Stimulated activated CD8-positive, alpha-beta memory T cell treated with anti-CD3 and anti-CD28 coated beads, Interleukin-12 subunit alpha, Interleukin-12 subunit beta, amount 100 ng/mL, for 24 hours (primary cell): ENCODE measurements around the gene NPPB.
"Not testable (repeated sequence)": the region's sequence is repeated elsewhere in the genome, so short reads cannot be mapped to it uniquely, and the experiment has no call there.

Experiments used
- DNase-seq: peaks from one replicate; pipeline ENCODE4 v3.0.0-alpha.2; 2020; ENCODE audit errors: extremely low read depth

Gene NPPB

GRCh38 chr1:11858613-11858967, at the start of gene NPPB:
Gene NPPB (minus strand): TSS chr1:11858945. CDS start chr1:11858833, 112 bp downstream.
- no peak for DNase-seq

DNA sequence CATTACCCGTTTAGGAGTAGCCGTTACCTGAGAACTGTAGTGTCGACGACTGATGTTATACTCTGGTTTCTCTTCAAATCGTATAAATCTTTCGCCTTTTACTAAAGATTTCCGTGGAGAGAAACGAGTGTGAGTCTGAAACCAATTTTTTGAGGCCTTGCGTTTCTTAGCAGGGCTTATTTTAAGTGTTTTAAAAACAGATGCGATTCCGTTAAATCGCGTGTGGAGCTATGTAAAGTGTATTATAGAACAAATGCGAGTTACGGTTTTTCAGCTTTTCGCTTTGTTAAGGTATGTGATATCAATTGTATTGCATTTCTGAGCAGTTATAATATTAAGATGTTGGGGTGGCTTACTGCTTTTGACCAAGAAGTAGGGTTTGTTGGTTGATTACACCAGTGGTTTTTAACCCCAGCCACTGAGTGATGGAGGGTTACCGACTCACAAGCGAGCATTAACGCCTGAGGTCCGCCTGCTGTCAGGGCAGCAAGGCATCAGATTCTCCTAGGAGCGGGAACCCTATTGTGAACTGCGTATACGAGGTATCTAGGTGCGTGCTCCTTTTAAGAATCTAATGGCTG, 49.4 kb upstream of the NPPB start:
- DNase-seq: no peak

GRCh38 chr1:11907275-11908094, 48.7 kb upstream of the NPPB start:
- DNase-seq: peak; percentile 62

GRCh38 chr1:11906870-11907269, 48.1 kb upstream of the NPPB start:
- no peak for DNase-seq

DNA sequence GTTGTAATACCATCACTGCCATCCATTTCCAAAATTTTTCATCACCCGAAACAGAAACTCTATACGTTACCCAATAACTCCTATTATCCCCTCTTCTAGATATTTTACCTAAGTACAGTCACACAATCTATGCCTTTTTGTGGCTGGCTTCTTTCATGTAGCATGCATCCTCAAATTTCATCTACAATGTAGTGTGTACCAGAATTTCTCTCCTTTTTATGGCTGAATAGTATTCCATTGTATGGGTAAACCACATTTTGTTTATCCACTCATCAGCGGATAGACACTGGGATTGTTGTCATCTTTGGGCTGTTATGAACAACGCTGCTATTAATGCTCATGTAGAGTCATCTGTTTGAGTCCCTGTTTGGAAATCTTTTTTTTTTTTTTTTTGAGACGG, 46.2 kb upstream of the NPPB start:
- DNase-seq: no peak

DNA sequence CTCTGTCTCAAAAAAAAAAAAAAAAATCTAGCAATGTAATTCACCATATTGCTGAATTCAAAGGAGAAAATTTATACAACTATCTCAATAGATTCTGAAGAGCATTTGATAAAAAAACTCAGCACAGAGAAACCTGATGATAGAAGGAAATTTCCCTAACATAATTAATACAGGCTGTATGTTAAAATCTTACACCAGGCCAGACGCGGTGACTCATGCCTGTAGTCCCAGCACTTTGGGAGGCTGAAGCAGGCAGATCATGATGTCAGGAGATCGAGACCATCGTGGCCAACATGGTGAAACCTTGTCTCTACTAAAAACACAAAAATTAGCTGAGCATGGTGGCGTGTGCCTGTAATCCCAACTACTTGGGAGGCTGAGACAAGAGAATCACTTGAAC, 45.4 kb upstream of the NPPB start:
- DNase-seq: not testable (repeated sequence)

GRCh38 chr1:11903210-11903609, 44.5 kb upstream of the NPPB start:
- no peak for DNase-seq

- DNase-seq: not testable (repeated sequence)
These were observed 42.7 kb upstream of the NPPB start for GRCh38 chr1:11901446-11901845.

DNA sequence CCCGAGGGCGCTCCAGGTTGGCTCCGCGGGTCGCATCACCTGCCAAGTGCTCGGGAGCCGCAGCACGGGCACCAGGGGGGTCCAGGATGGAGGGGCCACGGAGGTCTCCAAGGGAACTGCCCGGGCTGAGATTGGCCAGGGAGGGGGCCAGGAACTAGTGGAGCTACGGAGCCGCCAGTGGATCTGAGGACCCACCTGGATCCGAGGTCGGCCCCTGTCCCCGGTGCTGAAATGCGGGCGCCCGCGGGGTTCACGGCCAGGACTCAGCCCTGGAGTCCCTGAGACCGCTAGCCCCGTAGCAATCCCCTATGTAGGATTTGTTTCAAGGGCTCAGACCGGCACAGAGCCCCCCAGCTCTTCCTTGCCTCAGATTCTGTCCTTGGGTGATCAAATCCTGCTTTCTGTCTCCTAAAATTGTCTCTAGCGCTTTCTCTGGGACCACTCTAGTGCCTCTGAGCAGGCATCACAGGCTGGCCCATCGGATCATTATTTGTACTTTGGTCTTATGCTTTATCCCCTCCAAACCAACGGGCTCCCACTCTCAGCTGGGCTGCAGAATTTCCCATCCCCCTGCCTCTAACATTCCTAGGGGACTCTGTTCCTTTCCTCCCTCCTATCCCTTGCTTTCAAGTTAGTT, 40.2 kb upstream of the NPPB start:
- no peak for DNase-seq

DNA sequence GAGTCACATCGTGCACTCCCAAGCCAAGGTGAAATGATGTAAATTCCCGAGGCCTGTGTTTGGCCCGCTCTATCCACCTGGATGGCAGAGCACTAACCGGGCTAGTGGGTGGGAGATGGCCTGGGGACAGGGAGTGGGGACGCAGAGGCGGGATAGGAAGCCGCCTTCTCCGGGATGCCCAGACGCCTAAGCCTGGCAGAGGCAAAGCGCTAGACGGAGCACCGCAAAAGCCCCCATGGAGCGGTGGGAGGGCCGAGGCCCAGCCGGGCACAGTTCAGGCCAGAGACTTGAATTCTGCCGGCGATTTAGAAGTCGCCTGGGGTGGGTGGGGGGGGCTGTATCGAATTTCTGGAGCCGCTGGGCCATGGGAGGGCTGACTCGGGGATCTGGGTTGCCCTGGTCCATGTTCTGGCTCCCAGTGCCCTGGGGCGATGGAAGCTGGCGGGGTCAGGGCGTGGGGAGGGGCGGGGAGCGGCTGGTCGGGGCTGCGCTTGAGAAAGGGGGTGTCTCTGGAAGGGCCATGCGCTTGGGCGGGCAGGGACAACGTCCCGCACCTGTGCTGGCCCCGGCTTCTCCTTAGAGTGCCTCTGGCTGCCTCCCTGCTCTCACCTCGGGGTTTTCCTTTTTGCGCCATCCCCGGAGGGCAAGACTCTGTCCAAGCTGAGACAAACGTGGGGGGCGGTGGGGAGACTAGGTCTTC, 39.5 kb upstream of the NPPB start:
- no peak for DNase-seq

- not testable (repeated sequence) for DNase-seq
These were observed 35.8 kb upstream of the NPPB start for GRCh38 chr1:11894501-11894900.

GRCh38 chr1:11893907-11894251, 35.1 kb upstream of the NPPB start:
- DNase-seq: peak; percentile 33

DNA sequence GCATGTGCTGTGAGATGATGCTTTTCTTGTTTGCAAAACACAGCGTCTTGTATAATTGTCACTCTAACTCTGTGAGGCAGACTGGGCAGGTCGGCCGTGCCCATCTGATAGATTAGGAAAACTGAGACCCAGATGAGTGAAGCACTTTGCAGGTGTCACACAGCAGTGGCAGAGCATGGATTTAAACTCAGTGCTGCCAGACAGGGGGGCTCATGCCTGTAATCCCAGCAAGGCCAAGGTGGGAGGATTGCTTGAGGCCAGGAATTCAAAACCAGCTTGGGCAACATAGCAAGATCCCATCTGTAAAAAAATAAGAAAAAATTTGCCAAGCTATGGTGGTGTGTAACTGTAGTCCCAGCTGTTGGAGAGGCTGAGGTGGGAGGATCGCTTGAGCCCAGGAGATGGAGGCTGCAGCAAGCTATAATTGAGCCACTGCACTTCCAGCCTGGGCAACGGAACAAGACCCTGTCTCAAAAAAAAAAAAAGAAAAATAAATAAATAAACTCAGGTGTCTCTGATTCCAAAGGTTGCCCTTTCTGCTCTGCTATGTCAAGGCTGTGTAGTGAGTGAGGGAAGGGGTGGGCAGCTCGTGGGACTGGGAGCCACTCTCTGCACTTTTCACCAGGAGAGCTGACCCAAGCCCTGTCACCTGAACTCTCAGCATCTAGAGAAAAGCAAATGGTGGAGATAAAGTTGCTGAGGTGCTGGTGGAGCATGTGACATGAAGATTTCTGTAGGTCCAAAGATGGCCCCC, 32.9 kb upstream of the NPPB start:
- no peak for DNase-seq

DNA sequence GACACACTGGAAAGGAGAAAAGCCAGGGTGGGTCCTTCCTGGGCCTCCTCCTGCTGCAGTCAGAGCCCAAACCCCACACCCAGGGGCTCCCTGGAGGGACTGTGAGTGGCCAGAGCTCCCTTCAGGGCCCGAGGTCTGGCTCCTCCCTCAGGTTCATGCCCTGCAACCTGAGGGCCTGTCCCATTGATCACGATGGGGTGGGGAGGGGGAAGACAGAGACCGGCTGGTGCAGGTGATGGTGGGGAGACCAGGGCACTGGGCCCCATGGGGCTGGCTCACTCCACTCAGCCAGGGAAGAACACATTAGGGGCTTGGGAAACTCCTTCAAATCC, 30.1 kb upstream of the NPPB start:
- no peak for DNase-seq

DNA sequence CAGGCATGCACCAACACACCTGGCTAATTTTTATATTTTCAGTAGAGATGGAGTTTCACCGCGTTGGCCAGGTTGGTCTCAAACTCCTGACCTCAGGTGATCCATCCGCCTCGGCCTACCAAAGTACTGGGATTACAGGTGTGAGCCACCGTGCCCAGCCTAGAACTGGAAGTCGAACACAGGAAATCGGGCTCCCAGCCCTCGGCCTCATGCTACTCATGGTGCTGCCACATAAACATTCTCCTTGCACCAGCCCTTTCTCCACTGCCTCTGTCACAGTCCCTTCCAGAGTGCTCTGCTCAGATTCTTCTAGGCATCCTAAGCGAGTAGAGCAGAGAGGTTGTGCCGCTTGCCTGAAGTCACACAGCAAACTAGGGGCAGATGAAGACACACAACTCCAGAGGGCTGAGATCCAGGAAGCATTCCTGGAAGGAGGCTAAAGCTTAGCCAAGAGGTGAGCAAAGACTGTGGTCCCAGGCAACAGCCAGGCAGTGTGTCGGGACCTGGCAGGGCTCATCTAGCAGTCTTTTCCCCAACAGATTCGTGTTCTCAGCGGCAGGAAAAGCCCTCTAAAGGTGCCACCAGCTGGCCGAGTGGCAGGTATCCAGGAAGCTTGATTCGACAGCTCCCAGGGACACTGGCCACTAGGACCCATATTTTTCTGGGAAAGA, 29.6 kb upstream of the NPPB start:
- no peak for DNase-seq

DNA sequence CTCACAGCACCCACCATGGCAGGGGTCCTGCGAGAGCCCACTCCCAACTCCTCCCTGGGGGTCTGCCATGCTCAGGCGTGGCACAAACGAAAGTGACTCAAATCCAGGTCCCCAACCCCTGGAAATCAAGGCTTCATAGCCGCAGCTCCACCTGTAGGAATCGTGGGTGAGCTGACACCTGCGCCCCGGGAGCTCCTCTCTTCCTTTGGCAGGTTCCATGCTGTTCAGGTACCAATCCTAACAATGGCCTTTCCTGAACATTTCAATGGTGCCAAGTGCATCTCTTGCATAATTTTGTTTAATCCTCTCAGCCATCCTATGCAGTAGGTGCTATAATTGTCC, 28.9 kb upstream of the NPPB start:
- no peak for DNase-seq

DNA sequence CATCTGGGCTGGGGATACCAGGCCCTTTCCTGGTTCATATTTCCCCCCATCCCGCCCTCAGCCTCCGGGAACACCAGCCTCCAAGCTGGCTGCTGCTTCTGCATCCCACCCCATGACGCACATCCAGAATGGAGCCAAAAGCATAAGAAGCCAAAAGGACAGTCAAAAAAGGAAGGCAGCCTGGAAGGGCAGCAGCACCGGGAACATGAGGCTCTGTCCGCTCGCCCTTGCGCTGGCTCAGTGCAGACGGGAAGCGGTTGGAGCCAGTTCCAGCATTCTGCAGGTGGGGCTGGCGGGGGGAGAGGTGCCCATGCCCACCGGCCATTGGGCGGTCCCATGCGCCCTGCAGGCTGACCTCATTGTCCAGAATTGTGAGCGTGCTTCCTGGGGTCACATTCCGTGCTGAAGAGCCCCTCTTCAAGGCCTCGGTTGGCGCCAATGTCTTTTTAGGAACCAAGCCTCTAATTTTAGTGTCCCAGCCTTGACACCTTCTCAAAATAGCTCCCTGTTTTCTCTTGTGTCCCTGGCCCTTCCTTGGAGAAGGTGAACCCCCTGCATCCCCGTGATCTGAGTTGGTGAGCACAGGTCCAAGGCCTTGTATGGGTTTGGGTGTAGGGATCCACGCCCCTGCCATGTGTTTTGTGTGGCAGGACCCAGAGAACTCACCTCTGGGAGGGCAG, 28.4 kb upstream of the NPPB start:
- DNase-seq: no peak

DNA sequence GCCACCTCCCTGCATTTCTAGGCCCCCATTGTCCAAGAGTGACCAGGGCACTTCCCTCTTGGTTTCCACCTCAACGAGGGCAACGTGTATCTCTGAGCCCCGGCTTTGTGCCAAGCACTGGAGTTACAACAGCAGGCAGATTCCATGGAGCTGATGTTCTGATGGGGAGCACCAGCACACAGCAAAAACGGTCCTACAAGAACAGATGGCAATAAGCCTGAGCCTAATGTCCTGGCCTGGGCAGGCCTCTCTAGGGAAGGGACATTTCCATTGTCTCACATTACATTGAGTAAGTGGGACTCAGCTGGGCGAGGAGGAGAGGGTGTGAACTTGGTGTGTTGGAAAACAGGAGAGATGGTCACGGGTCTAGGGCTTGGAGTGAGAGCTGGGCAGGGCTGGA, 27.2 kb upstream of the NPPB start:
- no peak for DNase-seq

- no peak for DNase-seq
These were observed 24.2 kb upstream of the NPPB start for GRCh38 chr1:11882814-11883538.

DNA sequence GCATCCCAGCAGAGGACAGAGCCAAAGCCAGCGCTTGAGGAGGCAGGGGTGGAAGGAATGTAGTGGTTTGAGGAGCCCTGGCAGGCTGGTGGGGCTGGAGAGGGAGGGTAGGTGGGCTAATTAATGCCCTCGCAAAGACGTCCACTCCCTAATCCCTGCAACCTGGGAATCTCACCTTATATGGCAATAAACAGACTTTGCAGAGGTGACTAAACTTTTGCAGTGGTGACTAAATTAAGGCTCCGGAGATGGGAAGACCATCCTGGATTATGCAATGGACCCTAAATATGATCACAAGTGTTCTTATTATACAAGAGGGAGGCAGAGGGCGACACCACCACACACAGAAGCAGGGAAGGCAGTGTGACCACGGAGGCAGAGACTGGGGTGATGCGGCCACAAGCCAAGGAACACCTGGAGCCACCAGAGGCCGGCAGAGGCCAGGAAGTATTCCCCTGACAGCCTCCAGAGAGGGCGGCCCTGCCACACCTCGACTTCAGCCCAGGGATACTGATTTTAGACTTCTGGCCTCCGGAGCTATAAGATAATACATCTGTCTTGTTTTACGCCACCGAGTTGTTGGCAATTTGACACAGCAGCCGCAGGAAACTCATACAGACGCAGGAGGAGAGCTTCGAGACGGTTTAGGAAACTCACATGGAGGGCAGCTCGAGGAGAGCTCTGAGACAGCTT, 23.1 kb upstream of the NPPB start:
- no peak for DNase-seq
